Activated B cell treated with CpG ODN at 0.5 μM for 24 hours (primary cell): ENCODE results near the gene STARD4. TPM values are rescaled to one million over a fixed set of nuclear protein-coding genes. Genes with fewer than 3 reads are reported as not detected.

Experiments used
- ATAC-seq: fragments of 200-7000 bp; cut with Tn5 transposase; one replicate; pipeline ENCODE4 v1.10.0; 2021; ENCODE audit warnings: low read depth, mild to moderate bottlenecking, moderate library complexity
- CTCF ChIA-PET: fragments of 350-600 bp; sonication (Branson Sonifier 250); formaldehyde crosslinking; loops from one replicate; lab custom pipeline; 2021; ENCODE audit warnings: antibody characterized with exemption; lab: Charles Lee
- POLR2A ChIA-PET: fragments of 350-600 bp; sonication (Branson Sonifier 250); formaldehyde crosslinking; loops from one replicate; lab custom pipeline; 2021; ENCODE audit warnings: antibody characterized with exemption; lab: Charles Lee
- DNase-seq: peaks from one replicate; pipeline ENCODE4 v3.0.0; 2022
- H3K27ac Mint-ChIP-seq: one replicate; pipeline ENCODE4 v1.8.0; 2020; ENCODE audit warnings: mixed read lengths
- H3K27me3 Mint-ChIP-seq: one replicate; pipeline ENCODE4 v1.8.0; 2021; ENCODE audit warnings: mixed read lengths
- H3K36me3 Mint-ChIP-seq: one replicate; pipeline ENCODE4 v1.8.0; 2021; ENCODE audit warnings: low read depth, mixed read lengths
- H3K4me1 Mint-ChIP-seq: one replicate; pipeline ENCODE4 v1.8.0; 2021; ENCODE audit warnings: mixed read lengths
- H3K4me3 Mint-ChIP-seq: one replicate; pipeline ENCODE4 v1.8.0; 2020; ENCODE audit warnings: mild to moderate bottlenecking, mixed read lengths
- H3K9me3 Mint-ChIP-seq: one replicate; pipeline ENCODE4 v1.8.0; 2020; ENCODE audit warnings: mixed read lengths
- intact Hi-C: fragments of 100-400 bp; cut with micrococcal nuclease; formaldehyde crosslinking; loops from one replicate; pipeline ENCODE4 v1.15.1; 2024
- total RNA-seq: library from RNA; stranded (reverse); gene quantifications from 2 replicates; pipeline ENCODE4 v1.2.3, GENCODE V29; 2022
- TF ChIP-seq, protein P1 (sequence below): fragments of 200-600 bp; IDR thresholded peaks from one replicate; pipeline ENCODE4 v1.8.0; 2022; ENCODE audit warnings: antibody characterized with exemption, mild to moderate bottlenecking

Gene STARD4
- total RNA-seq, 1 donor from 2014 or later = 40.3 TPM

DNA sequence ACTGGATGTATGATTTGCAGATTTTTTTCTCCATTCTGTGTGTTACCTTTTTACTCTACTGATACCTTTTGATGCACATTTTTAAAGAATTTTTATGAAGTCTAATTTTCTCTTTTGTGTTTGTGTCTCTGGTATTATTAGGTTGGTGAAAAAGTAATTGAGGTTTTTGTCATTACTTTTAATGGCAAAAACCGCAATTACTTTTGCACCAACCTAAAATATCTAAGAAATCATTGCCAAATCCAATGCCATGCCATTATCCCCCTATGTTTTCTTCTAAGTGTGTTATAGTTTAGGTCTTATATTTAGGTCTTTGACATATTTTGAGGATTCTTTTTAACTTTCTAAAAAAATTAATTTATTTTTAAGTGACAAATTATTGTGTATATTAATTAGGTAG lies 43.4 kb upstream of the STARD4 start:
- ChIA-PET POLR2A (no interaction called here), CTCF (interaction anchor here (1.2 kb wide), 1 partner anchor 591 kb away, joined by 3 read pairs; no protein-coding TSS in a partner anchor)
- Mint-ChIP-seq H3K4me1 (peaks cover 2% of the 10 kb centered on the region), H3K4me3 (no peak overlapping the region), H3K9me3 (peaks cover 10% of the 10 kb centered on the region), H3K27me3 (peaks cover 8% of the 10 kb centered on the region), H3K36me3 (no peaks in the 10 kb centered on the region), H3K27ac (no peak overlapping the region)
- ATAC-seq = no peak
- intact Hi-C loops = loop anchor here (10.0 kb wide), 1 partner anchor 129 kb away; no protein-coding TSS in a partner anchor
- DNase-seq = no peak
- TF ChIP-seq, protein P1, sequence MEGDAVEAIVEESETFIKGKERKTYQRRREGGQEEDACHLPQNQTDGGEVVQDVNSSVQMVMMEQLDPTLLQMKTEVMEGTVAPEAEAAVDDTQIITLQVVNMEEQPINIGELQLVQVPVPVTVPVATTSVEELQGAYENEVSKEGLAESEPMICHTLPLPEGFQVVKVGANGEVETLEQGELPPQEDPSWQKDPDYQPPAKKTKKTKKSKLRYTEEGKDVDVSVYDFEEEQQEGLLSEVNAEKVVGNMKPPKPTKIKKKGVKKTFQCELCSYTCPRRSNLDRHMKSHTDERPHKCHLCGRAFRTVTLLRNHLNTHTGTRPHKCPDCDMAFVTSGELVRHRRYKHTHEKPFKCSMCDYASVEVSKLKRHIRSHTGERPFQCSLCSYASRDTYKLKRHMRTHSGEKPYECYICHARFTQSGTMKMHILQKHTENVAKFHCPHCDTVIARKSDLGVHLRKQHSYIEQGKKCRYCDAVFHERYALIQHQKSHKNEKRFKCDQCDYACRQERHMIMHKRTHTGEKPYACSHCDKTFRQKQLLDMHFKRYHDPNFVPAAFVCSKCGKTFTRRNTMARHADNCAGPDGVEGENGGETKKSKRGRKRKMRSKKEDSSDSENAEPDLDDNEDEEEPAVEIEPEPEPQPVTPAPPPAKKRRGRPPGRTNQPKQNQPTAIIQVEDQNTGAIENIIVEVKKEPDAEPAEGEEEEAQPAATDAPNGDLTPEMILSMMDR = no peak

DNA sequence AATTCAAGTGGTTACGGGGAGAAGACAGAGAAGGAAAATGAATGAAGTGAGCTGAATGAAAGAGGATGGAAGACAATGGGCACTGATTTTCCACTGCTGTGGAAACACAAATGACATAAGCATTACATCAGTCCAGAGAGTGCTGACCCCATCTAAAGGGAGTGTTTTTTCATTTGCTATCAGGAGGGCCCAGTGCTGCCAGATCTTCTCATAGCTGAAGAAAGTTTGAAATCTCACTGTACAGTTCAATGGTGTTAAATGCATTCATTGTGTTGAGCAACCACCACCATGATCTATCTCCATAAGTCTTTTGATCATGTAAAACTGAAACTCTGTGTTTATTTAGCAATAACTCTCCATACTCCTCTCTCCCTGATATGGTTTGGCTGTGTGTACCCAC lies 41.5 kb upstream of the STARD4 start:
- no peaks in the 10 kb centered on the region for H3K9me3 Mint-ChIP-seq
- DNase-seq = no peak
- ATAC-seq = no peak
- H3K27ac Mint-ChIP-seq = no peak overlapping the region
- ChIA-PET CTCF (interaction anchor here (1.1 to 4.2 kb wide), 3 partner anchors 12 to 593 kb away, joined by 3 to 38 read pairs (median 6); no protein-coding TSS in a partner anchor), POLR2A (no interaction called here)
- intact Hi-C loops = loop anchor here (10.0 kb wide), 1 partner anchor 131 kb away; no protein-coding TSS in a partner anchor
- TF ChIP-seq, protein P1 = no peak
- no peak overlapping the region for H3K4me3 Mint-ChIP-seq
- H3K4me1 Mint-ChIP-seq = peaks cover 4% of the 10 kb centered on the region
- H3K27me3 Mint-ChIP-seq = no peaks in the 10 kb centered on the region
- H3K36me3 Mint-ChIP-seq = no peaks in the 10 kb centered on the region

DNA sequence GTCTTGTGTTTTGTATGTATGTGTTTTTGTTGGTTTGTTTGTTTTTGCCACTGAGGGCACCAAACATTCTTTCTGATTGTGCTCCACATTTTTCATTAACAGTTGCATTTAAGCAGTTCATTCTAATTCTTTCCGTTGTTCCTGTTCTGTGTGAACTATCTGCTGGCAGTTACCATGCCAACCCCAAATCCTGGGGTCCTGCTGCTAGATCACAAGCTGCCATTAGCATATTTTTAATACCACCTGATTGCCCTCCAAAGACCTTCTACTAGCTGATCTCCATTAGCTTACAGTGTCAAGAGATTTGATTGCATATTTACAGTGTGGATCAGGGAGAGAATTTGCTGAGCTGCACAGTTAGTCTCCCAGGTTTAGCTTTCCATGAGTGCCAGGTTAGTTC lies 40.6 kb upstream of the STARD4 start:
- DNase-seq (no peak), ATAC-seq (no peak)
- ChIA-PET POLR2A (interaction anchor here (0.7 to 1.2 kb wide), 2 partner anchors 12 to 41 kb away, joined by 3 read pairs; partner anchors contain the start of gene STARD4), CTCF (interaction anchor here (1.1 to 4.2 kb wide), 3 partner anchors 11 to 594 kb away, joined by 3 to 38 read pairs (median 6); no protein-coding TSS in a partner anchor)
- intact Hi-C loops = loop anchor here (10.0 kb wide), 1 partner anchor 132 kb away; no protein-coding TSS in a partner anchor
- Mint-ChIP-seq H3K4me1 (peaks cover 4% of the 10 kb centered on the region), H3K4me3 (no peak overlapping the region), H3K9me3 (no peaks in the 10 kb centered on the region), H3K27ac (no peak overlapping the region), H3K36me3 (no peaks in the 10 kb centered on the region), H3K27me3 (no peaks in the 10 kb centered on the region)
- TF ChIP-seq, protein P1 = no peak

DNA sequence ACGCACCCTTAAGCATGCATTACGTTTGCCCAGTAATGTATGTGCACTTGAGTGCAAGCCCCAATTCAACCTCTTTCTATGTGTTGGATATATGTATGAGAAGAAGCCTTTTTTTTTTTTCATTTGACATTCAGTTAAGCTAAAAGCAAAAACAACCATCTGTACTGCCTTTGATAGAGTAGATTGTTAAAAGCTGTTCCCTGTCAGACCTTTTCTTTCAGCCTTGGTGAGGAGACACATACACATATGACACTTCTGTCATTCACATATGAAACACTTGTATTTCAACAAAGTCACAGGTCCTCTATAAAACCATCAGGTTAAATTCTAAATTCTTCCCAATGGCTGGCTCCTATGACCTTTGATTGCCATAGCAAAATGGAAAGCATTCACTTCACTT lies 40.2 kb upstream of the STARD4 start:
- no peak overlapping the region for H3K4me3 Mint-ChIP-seq
- H3K27me3 Mint-ChIP-seq = no peaks in the 10 kb centered on the region
- TF ChIP-seq, protein P1 = no peak
- DNase-seq (no peak), ATAC-seq (no peak)
- intact Hi-C loops = loop anchor here (10.0 kb wide), 1 partner anchor 132 kb away; no protein-coding TSS in a partner anchor
- H3K36me3 Mint-ChIP-seq = no peaks in the 10 kb centered on the region
- POLR2A ChIA-PET = interaction anchor here (0.7 to 1.2 kb wide), 2 partner anchors 11 to 40 kb away, joined by 3 read pairs; partner anchors contain the start of gene STARD4
- H3K9me3 Mint-ChIP-seq = no peaks in the 10 kb centered on the region
- H3K27ac Mint-ChIP-seq = no peak overlapping the region
- CTCF ChIA-PET = interaction anchor here (2.0 to 4.2 kb wide), 2 partner anchors 21 to 594 kb away, joined by 6 to 38 read pairs; no protein-coding TSS in a partner anchor
- peaks cover 4% of the 10 kb centered on the region for H3K4me1 Mint-ChIP-seq

DNA sequence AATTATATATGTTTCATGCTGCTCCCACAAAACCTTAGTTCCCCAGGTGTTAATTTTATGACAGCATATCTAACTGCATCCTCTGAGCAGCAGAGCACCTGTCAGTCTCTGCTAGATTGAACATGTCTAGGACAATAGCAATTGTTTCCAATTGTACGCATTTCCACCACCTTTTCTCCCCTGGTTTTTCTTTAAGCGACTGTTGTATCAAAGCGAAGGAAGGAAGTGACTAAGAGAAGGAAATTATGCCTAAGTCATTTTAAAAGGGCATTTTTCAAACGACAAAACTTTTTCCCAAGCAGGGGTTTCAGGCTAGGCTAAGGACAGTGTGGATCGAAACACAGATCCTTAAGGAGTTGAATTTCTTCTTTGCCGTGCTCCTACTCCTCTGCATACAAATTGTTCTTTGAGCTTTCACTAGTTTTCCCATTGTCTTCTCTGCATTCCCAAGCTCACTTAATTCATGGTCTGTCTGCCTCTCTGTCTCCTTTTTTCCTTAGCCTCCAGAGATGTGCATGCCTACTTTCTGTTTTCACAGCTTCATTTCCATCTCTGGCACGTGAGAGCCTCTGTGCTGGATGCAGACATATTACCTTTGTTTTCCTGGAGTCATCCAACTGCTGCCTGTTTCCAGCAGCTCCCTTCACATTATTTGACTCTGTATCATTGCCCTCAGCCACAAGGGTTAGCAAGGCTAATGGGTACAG lies 39.4 kb upstream of the STARD4 start:
- no peak for DNase-seq
- no peaks in the 10 kb centered on the region for H3K9me3 Mint-ChIP-seq
- peaks cover 3% of the 10 kb centered on the region for H3K27me3 Mint-ChIP-seq
- ATAC-seq = no peak
- intact Hi-C loops = loop anchor here (2.0 to 10.0 kb wide), 3 partner anchors 39 to 205 kb away; partner anchors contain the start of genes NREP and STARD4
- H3K4me3 Mint-ChIP-seq = no peak overlapping the region
- no peak overlapping the region for H3K27ac Mint-ChIP-seq
- POLR2A ChIA-PET = interaction anchor here (1.2 kb wide), 1 partner anchor 40 kb away, joined by 3 read pairs; the partner anchor contains the start of gene STARD4
- CTCF ChIA-PET = interaction anchor here (4.2 kb wide), 1 partner anchor 595 kb away, joined by 38 read pairs; no protein-coding TSS in a partner anchor
- TF ChIP-seq, protein P1 = no peak
- no peaks in the 10 kb centered on the region for H3K36me3 Mint-ChIP-seq
- peaks cover 4% of the 10 kb centered on the region for H3K4me1 Mint-ChIP-seq
